Subcutaneous adipose tissue (tissue), 4 donors: ENCODE results near the gene SLC13A4. TPM values are rescaled to one million over a fixed set of nuclear protein-coding genes. Genes with fewer than 3 reads are reported as not detected.

ENCODE experiments used
- total RNA-seq, 4 donors: library from RNA; depleted of rRNA; stranded (reverse); fragments of >200 nt; gene quantifications; one replicate each; pipeline ENCODE4 v1.1.0, GENCODE V29; 2016
- TF ChIP-seq, protein P1 (sequence below): fragments of 450-650 bp; IDR thresholded peaks from one replicate; pipeline ENCODE4 v1.5.1; 2016; ENCODE audit warnings: low read depth, mild to moderate bottlenecking, control low read depth, antibody characterized with exemption, moderate library complexity

SLC13A4 gene
- total RNA-seq, 4 donors from 2014 or later = 0.17 to 0.88 TPM; not detected in 2

- TF ChIP-seq, protein P1, sequence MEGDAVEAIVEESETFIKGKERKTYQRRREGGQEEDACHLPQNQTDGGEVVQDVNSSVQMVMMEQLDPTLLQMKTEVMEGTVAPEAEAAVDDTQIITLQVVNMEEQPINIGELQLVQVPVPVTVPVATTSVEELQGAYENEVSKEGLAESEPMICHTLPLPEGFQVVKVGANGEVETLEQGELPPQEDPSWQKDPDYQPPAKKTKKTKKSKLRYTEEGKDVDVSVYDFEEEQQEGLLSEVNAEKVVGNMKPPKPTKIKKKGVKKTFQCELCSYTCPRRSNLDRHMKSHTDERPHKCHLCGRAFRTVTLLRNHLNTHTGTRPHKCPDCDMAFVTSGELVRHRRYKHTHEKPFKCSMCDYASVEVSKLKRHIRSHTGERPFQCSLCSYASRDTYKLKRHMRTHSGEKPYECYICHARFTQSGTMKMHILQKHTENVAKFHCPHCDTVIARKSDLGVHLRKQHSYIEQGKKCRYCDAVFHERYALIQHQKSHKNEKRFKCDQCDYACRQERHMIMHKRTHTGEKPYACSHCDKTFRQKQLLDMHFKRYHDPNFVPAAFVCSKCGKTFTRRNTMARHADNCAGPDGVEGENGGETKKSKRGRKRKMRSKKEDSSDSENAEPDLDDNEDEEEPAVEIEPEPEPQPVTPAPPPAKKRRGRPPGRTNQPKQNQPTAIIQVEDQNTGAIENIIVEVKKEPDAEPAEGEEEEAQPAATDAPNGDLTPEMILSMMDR = no peak
These were observed 17.8 kb upstream of the SLC13A4 start for GRCh38 chr7:135745703-135746312.

DNA sequence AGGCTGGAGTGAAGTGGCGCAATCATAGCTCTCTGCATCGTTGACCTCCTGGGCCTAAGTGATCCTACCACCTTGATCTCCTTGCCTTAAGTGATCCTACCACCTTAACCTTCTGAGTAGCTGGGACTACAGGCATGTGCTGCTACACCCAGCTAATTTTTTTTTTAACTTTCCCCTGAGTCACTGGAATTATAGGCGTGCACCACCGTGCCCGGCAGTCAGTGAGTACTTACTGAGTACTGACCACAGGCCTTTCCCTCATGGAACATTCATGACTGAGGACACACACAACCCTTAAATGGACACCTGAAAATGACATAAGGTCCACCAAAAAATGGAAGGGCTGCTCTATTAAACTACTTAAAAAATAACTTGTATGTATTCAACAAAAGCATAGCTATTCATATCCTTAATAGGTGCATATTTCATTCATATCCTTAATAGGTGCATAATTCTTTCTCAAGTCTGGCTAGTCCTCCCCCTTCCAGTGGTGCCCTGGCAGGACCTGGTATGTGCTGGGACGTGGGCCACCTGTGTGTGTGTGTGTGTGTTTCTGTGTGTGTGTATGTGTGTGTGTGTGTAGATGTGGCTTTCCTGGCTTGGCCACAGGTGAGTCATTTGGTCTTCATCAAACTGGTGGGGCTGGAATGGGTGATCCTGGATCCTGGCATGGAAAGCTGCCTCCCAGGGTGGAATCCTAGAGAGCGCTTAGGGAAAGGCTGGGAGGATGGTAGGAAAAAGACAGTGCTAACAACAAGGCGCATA, 17.1 kb upstream of the SLC13A4 start:
- TF ChIP-seq, protein P1 = no peak

- TF ChIP-seq, protein P1 = no peak
These were observed 16.1 kb upstream of the SLC13A4 start for GRCh38 chr7:135743907-135744731.

DNA sequence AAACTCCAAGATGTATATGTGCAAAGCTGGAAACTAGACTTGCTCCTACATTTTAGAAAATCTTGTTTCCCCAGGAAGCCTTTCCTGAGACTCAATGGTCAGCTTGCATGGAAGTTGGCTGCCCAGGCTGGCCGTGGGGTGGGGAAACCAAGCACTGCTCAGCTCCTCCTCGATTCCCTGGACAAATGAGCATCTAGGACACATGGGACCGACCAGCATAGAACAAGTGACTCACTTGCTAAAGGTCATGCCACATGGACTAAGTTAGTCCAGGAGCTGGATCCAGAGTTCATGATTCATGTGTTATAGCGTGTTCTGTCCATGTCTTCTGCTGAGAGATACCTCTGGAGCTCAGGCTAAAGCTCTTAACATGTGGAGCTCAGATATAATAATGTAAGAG, 14.4 kb upstream of the SLC13A4 start:
- TF ChIP-seq, protein P1 = no peak

- TF ChIP-seq, protein P1 = no peak
These were observed 13.9 kb upstream of the SLC13A4 start for GRCh38 chr7:135741905-135742304.

GRCh38 chr7:135740889-135741288, 12.9 kb upstream of the SLC13A4 start:
- TF ChIP-seq, protein P1 = no peak
